GM12878 (cell line): ENCODE results near the gene VTCN1. TPM values are rescaled to one million over a fixed set of nuclear protein-coding genes. Genes with fewer than 3 reads are reported as not detected.

ENCODE experiments used
- ATAC-seq: fragments of 200-7000 bp; cut with Tn5 transposase; 3 replicates; pipeline ENCODE4 v1.9.1; 2020; ENCODE audit warnings: mild to moderate bottlenecking, moderate library complexity
- BruUV-seq: library from RNA; stranded (reverse); fragments of 400-500 nt; replicated peaks from 2 replicates; lab custom pipeline; 2021; lab: Mats Ljungman, UMichigan
- CTCF ChIA-PET: fragments of 300-600 bp; sonication (Branson Sonifier 250); formaldehyde crosslinking; extraction: SDS; loops from one replicate; lab custom pipeline; 2021; ENCODE audit warnings: inconsistent platforms; lab: Yijun Ruan, JAX
- POLR2A ChIA-PET: fragments of 350-600 bp; formaldehyde crosslinking; extraction: SDS; loops from one replicate; lab custom pipeline; 2021; ENCODE audit warnings: inconsistent platforms; lab: Charles Lee
- RAD21 ChIA-PET: fragments of 300-600 bp; sonication (Branson Sonifier 250); formaldehyde crosslinking; loops from one replicate; lab custom pipeline; 2023; ENCODE audit warnings: antibody characterized with exemption; ENCODE audit not compliant: unreplicated experiment; lab: Charles Lee
- SMC1A ChIA-PET: fragments of 300-600 bp; sonication (Branson Sonifier 250); formaldehyde crosslinking; loops from one replicate; lab custom pipeline; 2023; ENCODE audit not compliant: unreplicated experiment, uncharacterized antibody; lab: Charles Lee
- DNase-seq: peaks from one replicate; pipeline ENCODE4 v3.0.0-alpha.2; 2011; ENCODE audit warnings: low read depth, low spot score
- FAIRE-seq: peaks from 3 replicates; lab custom pipeline; 2011; peaks lifted over from hg19 to GRCh38; lab: Jason Lieb, UNC
- H2AFZ ChIP-seq: 2 replicates; pipeline ENCODE4 v1.6.0; 2011; ENCODE audit warnings: low read depth, low read length, control low read depth; ENCODE audit not compliant: control insufficient read depth
- H3K27ac ChIP-seq: 2 replicates; pipeline ENCODE4 v1.5.1; 2011; ENCODE audit warnings: control low read depth; ENCODE audit not compliant: control insufficient read depth, insufficient read depth
- H3K27me3 ChIP-seq, 2 experiments: replicated peaks in 1 of 2; 2 replicates each; pipeline versions ENCODE4 v1.6.0 to v1.6.1; 2011; ENCODE audit warnings: low read length in 1 of 2; ENCODE audit not compliant: control insufficient read depth in 2 of 2, insufficient read depth in 2 of 2
- H3K36me3 ChIP-seq, 2 experiments: 2 replicates each; pipeline ENCODE4 v1.5.1; 2011; ENCODE audit warnings: low read length in 1 of 2; ENCODE audit not compliant: control insufficient read depth in 2 of 2, insufficient read depth in 2 of 2
- H3K4me1 ChIP-seq: 2 replicates; pipeline ENCODE4 v1.6.1; 2011; ENCODE audit warnings: mild to moderate bottlenecking, low read length, moderate library complexity, mixed read lengths; ENCODE audit not compliant: control insufficient read depth, insufficient read depth
- H3K4me2 ChIP-seq: 2 replicates; pipeline ENCODE4 v1.6.0; 2011; ENCODE audit warnings: control low read depth; ENCODE audit not compliant: control insufficient read depth, insufficient read depth
- H3K4me3 ChIP-seq: fragments of 200-600 bp; sonication (generic); 2 replicates; pipeline ENCODE4 v1.5.1; 2016
- H3K79me2 ChIP-seq: 2 replicates; pipeline ENCODE4 v1.6.0; 2011; ENCODE audit warnings: low read length; ENCODE audit not compliant: control insufficient read depth, insufficient read depth
- H3K9ac ChIP-seq: 2 replicates; pipeline ENCODE4 v1.8.0; 2011; ENCODE audit warnings: low read length, control low read depth, mixed read lengths; ENCODE audit not compliant: control insufficient read depth, insufficient read depth
- H3K9me3 ChIP-seq: replicated peaks from 3 replicates; pipeline ENCODE4 v1.5.1; 2011; ENCODE audit warnings: mild to moderate bottlenecking, low read length; ENCODE audit not compliant: control insufficient read depth, insufficient read depth
- H4K20me1 ChIP-seq: 2 replicates; pipeline ENCODE4 v1.6.0; 2011; ENCODE audit not compliant: control insufficient read depth, insufficient read depth
- CHD1 ChIP-seq: IDR thresholded peaks from 2 replicates; pipeline ENCODE4 v1.6.1; 2012; ENCODE audit warnings: low read depth, low read length, improper control_type of control experiment
- KLF5 ChIP-seq: fragments of 450-650 bp; IDR thresholded peaks from 2 replicates; pipeline ENCODE4 v1.6.1; 2014; ENCODE audit warnings: mild to moderate bottlenecking; ENCODE audit not compliant: partially characterized antibody
- PBX3 ChIP-seq: IDR thresholded peaks from 2 replicates; pipeline ENCODE4 v1.6.1; 2011; ENCODE audit warnings: mild to moderate bottlenecking, low read depth, low read length, moderate library complexity; ENCODE audit not compliant: insufficient replicate concordance
- RBBP5 ChIP-seq: fragments of 200-600 bp; sonication (generic); conservative IDR thresholded peaks from 2 replicates; pipeline ENCODE4 v1.6.1; 2016
- RELB ChIP-seq: fragments of 450-650 bp; IDR thresholded peaks from 2 replicates; pipeline ENCODE4 v1.6.1; 2017; ENCODE audit warnings: low read depth, mild to moderate bottlenecking, moderate library complexity
- RFX5 ChIP-seq: IDR thresholded peaks from 2 replicates; pipeline ENCODE4 v1.6.1; 2011; ENCODE audit warnings: low read depth, low read length, improper control_type of control experiment
- TCF7 ChIP-seq: IDR thresholded peaks from 2 replicates; pipeline ENCODE4 v1.6.1; 2014; ENCODE audit warnings: antibody characterized with exemption, borderline replicate concordance
- ZBTB11 ChIP-seq: fragments of 450-650 bp; formaldehyde crosslinking; IDR thresholded peaks from 2 replicates; pipeline ENCODE4 v1.5.0; 2022; ENCODE audit warnings: mild to moderate bottlenecking, missing genetic modification characterization
- ZNF24 ChIP-seq: fragments of 450-650 bp; IDR thresholded peaks from 2 replicates; pipeline ENCODE4 v1.6.1; 2017; ENCODE audit warnings: antibody characterized with exemption, mild to moderate bottlenecking
- in situ Hi-C: fragments of 300-500 bp; cut with MboI; formaldehyde crosslinking; loops from 9 replicates; pipeline ENCODE4 v1.14.3; 2018; ENCODE audit warnings: mixed read lengths
- intact Hi-C: fragments of 100-400 bp; cut with micrococcal nuclease; formaldehyde crosslinking; loops from one replicate; pipeline ENCODE4 v1.14.2; 2022; ENCODE audit not compliant: unreplicated experiment
- polyA plus RNA-seq, 11 experiments: library from polyadenylated mRNA; depleted of rRNA in 4 of 11; unstranded in 6 of 11; stranded (reverse) in 5 of 11; fragments of >200 nt; fragmentation: Nextera tagmentation in 4 of 11; fragmentation: Illumina TruSeq in 1 of 11; extraction: Ambion mirVana in 4 of 11; extraction: Trizol in 1 of 11; gene quantifications; 1 replicate in 1 of 11; 2 replicates in 10 of 11; pipeline versions ENCODE4 v1.2.1 to v1.2.3, GENCODE V29; 2011 to 2016; ENCODE audit warnings: inconsistent platforms in 2 of 11, missing spikeins in 2 of 11, low read depth in 1 of 11
- total RNA-seq, 4 experiments: library from RNA; depleted of rRNA in 3 of 4; stranded (reverse); fragments of >200 nt in 3 of 4; fragmentation: Illumina TruSeq in 1 of 4; extraction: Trizol in 1 of 4; gene quantifications; 2 replicates each; pipeline versions ENCODE4 v1.2.1 to v1.2.3, GENCODE V29; 2013 to 2021
- TF ChIP-seq, protein P1 (sequence below): IDR thresholded peaks from 2 replicates; pipeline ENCODE4 v1.6.1; 2012; ENCODE audit warnings: low read length, inconsistent platforms
- TF ChIP-seq, protein P2 (sequence below): fragments of 450-650 bp; IDR thresholded peaks from 2 replicates; pipeline ENCODE4 v1.6.1; 2014; ENCODE audit warnings: mild to moderate bottlenecking

The VTCN1 gene
- total and polyA plus RNA-seq, 10 of the 15 experiments (the other 5 are each of a cell fraction or from before 2014, with no cell fraction given) = not detected

- TF ChIP-seq ZBTB11 (CRISPR knock-in tag) (no peak), RFX5 (no peak), RBBP5 (no peak), RELB (no peak), KLF5 (no peak)
These were observed 104.2 kb downstream of the VTCN1 start (continued) for GRCh38 chr1:117106478-117106877.

DNA sequence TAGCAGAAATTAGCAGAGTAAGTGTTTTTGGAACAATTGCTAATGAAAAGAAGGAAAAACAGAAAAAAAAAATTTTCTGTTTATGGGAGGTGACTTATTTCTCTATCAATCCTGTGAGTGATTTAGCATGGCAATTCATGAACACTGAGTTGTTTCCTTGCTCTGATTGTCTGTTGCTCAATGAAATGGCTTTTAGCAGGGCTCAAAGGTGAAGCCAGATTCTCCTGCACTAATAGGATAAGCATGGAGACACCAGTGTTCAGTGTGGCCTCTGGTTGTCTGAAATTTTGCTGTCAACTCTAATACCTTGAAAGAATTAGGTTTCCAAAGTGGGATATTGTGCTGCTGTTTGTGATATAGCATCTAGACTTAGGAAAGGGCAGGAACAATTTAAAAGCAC, 105.0 kb downstream of the VTCN1 start:
- H3K27ac ChIP-seq = no peak overlapping the region
- H3K4me3 ChIP-seq = no peak overlapping the region
- no peaks in the 10 kb centered on the region for H3K27me3 ChIP-seq
- no peaks in the 10 kb centered on the region for H3K79me2 ChIP-seq
- no peaks in the 10 kb centered on the region for H3K9me3 ChIP-seq
- H4K20me1 ChIP-seq = no peaks in the 10 kb centered on the region
- ChIA-PET SMC1A (no interaction called here), RAD21 (no interaction called here), POLR2A (interaction anchor here (1.8 kb wide), 1 partner anchor 12 kb away, joined by 4 read pairs; no protein-coding TSS in a partner anchor), CTCF (interaction anchor here (1.1 kb wide), 1 partner anchor 11 kb away, joined by 3 read pairs; no protein-coding TSS in a partner anchor)
- no peak overlapping the region for H2AFZ ChIP-seq
- no peaks in the 10 kb centered on the region for H3K4me1 ChIP-seq
- H3K36me3 ChIP-seq = peaks cover 11 to 42% of the 10 kb centered on the region in 2 experiments
- no peak overlapping the region for H3K9ac ChIP-seq
- DNase-seq = no peak
- intact Hi-C loops = no loop called here
- TF ChIP-seq TCF7 = no peak
- no peak for TF ChIP-seq CHD1
- TF ChIP-seq, protein P1, sequence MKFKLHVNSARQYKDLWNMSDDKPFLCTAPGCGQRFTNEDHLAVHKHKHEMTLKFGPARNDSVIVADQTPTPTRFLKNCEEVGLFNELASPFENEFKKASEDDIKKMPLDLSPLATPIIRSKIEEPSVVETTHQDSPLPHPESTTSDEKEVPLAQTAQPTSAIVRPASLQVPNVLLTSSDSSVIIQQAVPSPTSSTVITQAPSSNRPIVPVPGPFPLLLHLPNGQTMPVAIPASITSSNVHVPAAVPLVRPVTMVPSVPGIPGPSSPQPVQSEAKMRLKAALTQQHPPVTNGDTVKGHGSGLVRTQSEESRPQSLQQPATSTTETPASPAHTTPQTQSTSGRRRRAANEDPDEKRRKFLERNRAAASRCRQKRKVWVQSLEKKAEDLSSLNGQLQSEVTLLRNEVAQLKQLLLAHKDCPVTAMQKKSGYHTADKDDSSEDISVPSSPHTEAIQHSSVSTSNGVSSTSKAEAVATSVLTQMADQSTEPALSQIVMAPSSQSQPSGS = no peak
- TF ChIP-seq ZNF24 = no peak
- TF ChIP-seq, protein P2, sequence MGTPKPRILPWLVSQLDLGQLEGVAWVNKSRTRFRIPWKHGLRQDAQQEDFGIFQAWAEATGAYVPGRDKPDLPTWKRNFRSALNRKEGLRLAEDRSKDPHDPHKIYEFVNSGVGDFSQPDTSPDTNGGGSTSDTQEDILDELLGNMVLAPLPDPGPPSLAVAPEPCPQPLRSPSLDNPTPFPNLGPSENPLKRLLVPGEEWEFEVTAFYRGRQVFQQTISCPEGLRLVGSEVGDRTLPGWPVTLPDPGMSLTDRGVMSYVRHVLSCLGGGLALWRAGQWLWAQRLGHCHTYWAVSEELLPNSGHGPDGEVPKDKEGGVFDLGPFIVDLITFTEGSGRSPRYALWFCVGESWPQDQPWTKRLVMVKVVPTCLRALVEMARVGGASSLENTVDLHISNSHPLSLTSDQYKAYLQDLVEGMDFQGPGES = no peak
- no peak for TF ChIP-seq PBX3
- no peak for ATAC-seq
- no peak overlapping the region for H3K4me2 ChIP-seq
- no peak for FAIRE-seq
- in situ Hi-C loops = no loop called here
- no TSS peak for BruUV-seq
